CD4-positive, alpha-beta T cell (primary cell): ENCODE results near the gene SAFB2. TPM values are rescaled to one million over a fixed set of nuclear protein-coding genes. Genes with fewer than 3 reads are reported as not detected.

Experiments
- ATAC-seq: fragments of 200-7000 bp; cut with Tn5 transposase; one replicate; pipeline ENCODE4 v1.10.0; 2022; ENCODE audit warnings: mild to moderate bottlenecking; ENCODE audit not compliant: poor library complexity
- CTCF ChIA-PET: fragments of 350-600 bp; sonication (Branson Sonifier 250); formaldehyde crosslinking; loops from one replicate; lab custom pipeline; 2021; ENCODE audit warnings: antibody characterized with exemption, inconsistent platforms; lab: Charles Lee
- POLR2A ChIA-PET: fragments of 350-600 bp; sonication (Branson Sonifier 250); formaldehyde crosslinking; loops from one replicate; lab custom pipeline; 2021; ENCODE audit warnings: antibody characterized with exemption, inconsistent platforms; lab: Charles Lee
- DNase-seq, 14 experiments: peaks; one replicate each; pipeline ENCODE4 v3.0.0-alpha.2; 2013 to 2020; ENCODE audit warnings: mixed read lengths in 2 of 14
- H3K27ac ChIP-seq, 2 donors: one replicate each; pipeline versions ENCODE4 v1.5.1 to v1.7.0; 2013; ENCODE audit warnings: low read length in 2 of 2, low read depth in 1 of 2, mild to moderate bottlenecking in 1 of 2
- H3K27me3 ChIP-seq, 2 experiments: 1 replicate in 1 of 2; 2 replicates in 1 of 2; pipeline versions ENCODE4 v1.6.1 to v1.7.0; 2013; ENCODE audit warnings: low read length in 2 of 2, control low read depth in 1 of 2, mild to moderate bottlenecking in 1 of 2, moderate library complexity in 1 of 2; ENCODE audit not compliant: insufficient read depth in 2 of 2, control insufficient read depth in 1 of 2
- H3K36me3 ChIP-seq: one replicate; pipeline ENCODE4 v1.6.1; 2013; ENCODE audit warnings: low read length, control low read depth; ENCODE audit not compliant: insufficient read depth
- H3K4me1 ChIP-seq: one replicate; pipeline ENCODE4 v1.6.1; 2013; ENCODE audit warnings: low read length, control low read depth; ENCODE audit not compliant: insufficient read depth
- H3K4me3 ChIP-seq: one replicate; pipeline ENCODE4 v1.5.1; 2013; ENCODE audit warnings: mild to moderate bottlenecking, low read length, moderate library complexity
- H3K9me3 ChIP-seq, 2 experiments: 1 replicate in 1 of 2; 2 replicates in 1 of 2; pipeline versions ENCODE4 v1.6.1 to v1.7.0; 2013; ENCODE audit warnings: low read length in 2 of 2, mild to moderate bottlenecking in 2 of 2, control low read depth in 1 of 2, moderate library complexity in 1 of 2; ENCODE audit not compliant: control insufficient read depth in 1 of 2, insufficient read depth in 1 of 2
- H3K27ac Mint-ChIP-seq: one replicate; pipeline ENCODE4 v1.8.0; 2020; ENCODE audit warnings: mixed read lengths
- H3K27me3 Mint-ChIP-seq: one replicate; pipeline ENCODE4 v1.8.0; 2021; ENCODE audit warnings: mixed read lengths
- H3K36me3 Mint-ChIP-seq: one replicate; pipeline ENCODE4 v1.8.0; 2021; ENCODE audit warnings: low read depth, mixed read lengths
- H3K4me1 Mint-ChIP-seq: one replicate; pipeline ENCODE4 v1.8.0; 2021; ENCODE audit warnings: low read depth, mixed read lengths
- H3K4me3 Mint-ChIP-seq: one replicate; pipeline ENCODE4 v1.8.0; 2020; ENCODE audit warnings: mild to moderate bottlenecking, mixed read lengths
- H3K9me3 Mint-ChIP-seq: one replicate; pipeline ENCODE4 v1.8.0; 2020; ENCODE audit warnings: mixed read lengths
- CTCF ChIP-seq: fragments of 200-600 bp; IDR thresholded peaks from one replicate; pipeline ENCODE4 v1.8.0; 2022; ENCODE audit warnings: antibody characterized with exemption, mild to moderate bottlenecking
- intact Hi-C, 2 experiments: fragments of 100-400 bp; cut with DNase I in 1 of 2; cut with micrococcal nuclease in 1 of 2; formaldehyde crosslinking; loops; one replicate each; pipeline versions ENCODE4 v1.15.1 to v1.9.0; 2023 to 2025; cut with DNase I, micrococcal nuclease
- total RNA-seq, 174 experiments: library from RNA in 2 of 174; stranded (reverse) in 2 of 174; gene quantifications; one replicate each; pipeline ENCODE4 v1.2.3 and lab custom pipeline; 2021 to 2026

The SAFB2 gene
- total RNA-seq, 2 experiments from 2014 or later = 238 to 246 TPM

- Mint-ChIP-seq H3K27me3 (no peaks in the 10 kb centered on the region), H3K27ac (no peak overlapping the region), H3K4me3 (no peak overlapping the region), H3K36me3 (peaks cover 95% of the 10 kb centered on the region), H3K4me1 (peaks cover 5% of the 10 kb centered on the region), H3K9me3 (no peaks in the 10 kb centered on the region)
- Histone ChIP-seq H3K4me1 (no peaks in the 10 kb centered on the region), H3K9me3 (no peaks in the 10 kb centered on the region), H3K27ac (no peak overlapping the region), H3K36me3 (peaks cover 97% of the 10 kb centered on the region), H3K4me3 (no peak overlapping the region), H3K27me3 (no peaks in the 10 kb centered on the region)
- no peak for ATAC-seq
- CTCF ChIA-PET = no interaction called here
- POLR2A ChIA-PET = interaction anchor here (1.2 kb wide), 1 partner anchor 9 kb away, joined by 3 read pairs; no protein-coding TSS in a partner anchor
- no peak for DNase-seq
- no peak for TF ChIP-seq CTCF
- intact Hi-C loops = no loop called here
Observed at GRCh38 chr19:5594521-5594950, 28.0 kb downstream of the SAFB2 start.

- H3K27me3 Mint-ChIP-seq = no peaks in the 10 kb centered on the region
- no peak for ATAC-seq
- H3K4me1 Mint-ChIP-seq = peaks cover 5% of the 10 kb centered on the region
- no peak overlapping the region for H3K27ac Mint-ChIP-seq
- POLR2A ChIA-PET = no interaction called here
- no peak for TF ChIP-seq CTCF
- Histone ChIP-seq H3K4me1 (no peaks in the 10 kb centered on the region), H3K9me3 (no peaks in the 10 kb centered on the region), H3K27me3 (no peaks in the 10 kb centered on the region), H3K27ac (no peak overlapping the region), H3K36me3 (peaks cover 97% of the 10 kb centered on the region), H3K4me3 (no peak overlapping the region)
- DNase-seq = no peak
- no peak overlapping the region for H3K4me3 Mint-ChIP-seq
- H3K36me3 Mint-ChIP-seq = peaks cover 95% of the 10 kb centered on the region
- CTCF ChIA-PET = no interaction called here
- no peaks in the 10 kb centered on the region for H3K9me3 Mint-ChIP-seq
- intact Hi-C loops = no loop called here
Observed at GRCh38 chr19:5593343-5594255, 29.0 kb downstream of the SAFB2 start.

- H3K36me3 Mint-ChIP-seq = peaks cover 95% of the 10 kb centered on the region
- ChIA-PET CTCF (no interaction called here), POLR2A (interaction anchor here (1.1 kb wide), 1 partner anchor 30 kb away, joined by 3 read pairs; the partner anchor contains the start of gene SAFB)
- ATAC-seq (no peak), DNase-seq (no peak)
- TF ChIP-seq CTCF = no peak
- no peaks in the 10 kb centered on the region for H3K27me3 ChIP-seq
- no peak overlapping the region for H3K27ac ChIP-seq
- H3K9me3 ChIP-seq = no peaks in the 10 kb centered on the region
- peaks cover 97% of the 10 kb centered on the region for H3K36me3 ChIP-seq
- no peak overlapping the region for H3K4me3 Mint-ChIP-seq
- no peaks in the 10 kb centered on the region for H3K4me1 ChIP-seq
- peaks cover 5% of the 10 kb centered on the region for H3K4me1 Mint-ChIP-seq
- no peaks in the 10 kb centered on the region for H3K9me3 Mint-ChIP-seq
- H3K27ac Mint-ChIP-seq = no peak overlapping the region
- no peak overlapping the region for H3K4me3 ChIP-seq
- H3K27me3 Mint-ChIP-seq = no peaks in the 10 kb centered on the region
- intact Hi-C loops = no loop called here
Observed at GRCh38 chr19:5592531-5593342, 29.8 kb downstream of the SAFB2 start.
